ENCODE data around the gene DNAH1. TPM values are rescaled to one million over a fixed set of nuclear protein-coding genes. Genes with fewer than 3 reads are reported as not detected.

Gene DNAH1
- total and polyA plus RNA-seq, 3 donors from 2014 or later = 40.0 to 50.4 (median 49.1) TPM

GRCh38 chr3:52422669-52423068, 106.5 kb downstream of the DNAH1 start:
- no peak for DNase-seq
- TF ChIP-seq CTCF (IDR thresholded peaks at IDR 0.05) (no peak), POLR2A (IDR thresholded peaks at IDR 0.05) (no peak)
- H3K27ac ChIP-seq = no peak overlapping the region
- intact Hi-C loops (cut with DNase I; ENCODE audit: low total_unique reads) = no loop called here
- no peaks in the 10 kb centered on the region for H3K36me3 ChIP-seq (ENCODE audit: low read depth, missing control alignments)
- H3K27me3 ChIP-seq = no peaks in the 10 kb centered on the region
- H3K4me3 ChIP-seq = no peak overlapping the region
- no peaks in the 10 kb centered on the region for H3K4me1 ChIP-seq
- 97 to 98% methylated on average over 3 of the region's 3 CpGs for WGBS, 2 donors
- H3K9me3 ChIP-seq = no peaks in the 10 kb centered on the region

GRCh38 chr3:52423173-52423572, 107.1 kb downstream of the DNAH1 start:
- DNase-seq = no peak
- intact Hi-C loops (cut with DNase I; ENCODE audit: low total_unique reads) = no loop called here
- no peak for TF ChIP-seq CTCF (IDR thresholded peaks at IDR 0.05)
- no peak for TF ChIP-seq POLR2A (IDR thresholded peaks at IDR 0.05)
- 51 to 54% methylated on average over 5 of the region's 5 CpGs for WGBS, 2 donors
- Histone ChIP-seq H3K27me3 (no peaks in the 10 kb centered on the region), H3K4me1 (no peaks in the 10 kb centered on the region), H3K27ac (no peak overlapping the region), H3K4me3 (no peak overlapping the region), H3K36me3 (ENCODE audit: low read depth, missing control alignments) (no peaks in the 10 kb centered on the region), H3K9me3 (no peaks in the 10 kb centered on the region)

- no peaks in the 10 kb centered on the region for H3K36me3 ChIP-seq (ENCODE audit: low read depth, missing control alignments)
- H3K27me3 ChIP-seq = no peaks in the 10 kb centered on the region
- H3K4me3 ChIP-seq = no peak overlapping the region
- peak; percentile 60 to 73 (median 68) for TF ChIP-seq CTCF (IDR thresholded peaks at IDR 0.05)
- TF ChIP-seq POLR2A (IDR thresholded peaks at IDR 0.05) = no peak
- 33 to 49% methylated on average over 7 of the region's 7 CpGs for WGBS, 2 donors
- peak; percentile 86 for DNase-seq
- intact Hi-C loops (cut with DNase I; ENCODE audit: low total_unique reads) = no loop called here
- H3K9me3 ChIP-seq = no peaks in the 10 kb centered on the region
- peaks cover 16% of the 10 kb centered on the region for H3K4me1 ChIP-seq
- H3K27ac ChIP-seq = no peak overlapping the region
Measured at GRCh38 chr3:52428151-52429005, 112.3 kb downstream of the DNAH1 start.

GRCh38 chr3:52429031-52429430, 112.9 kb downstream of the DNAH1 start:
- Histone ChIP-seq H3K27me3 (no peaks in the 10 kb centered on the region), H3K4me1 (peaks cover 20% of the 10 kb centered on the region), H3K9me3 (no peaks in the 10 kb centered on the region), H3K36me3 (ENCODE audit: low read depth, missing control alignments) (no peaks in the 10 kb centered on the region), H3K4me3 (no peak overlapping the region), H3K27ac (no peak overlapping the region)
- WGBS, 2 donors = 49 to 66% methylated on average over 2 to 3 of the region's 3 CpGs
- intact Hi-C loops (cut with DNase I; ENCODE audit: low total_unique reads) = no loop called here
- no peak for DNase-seq
- TF ChIP-seq CTCF (IDR thresholded peaks at IDR 0.05) = no peak
- TF ChIP-seq POLR2A (IDR thresholded peaks at IDR 0.05) = no peak

Measured in testis (tissue), 3 donors.